22Rv1 (cell line): ENCODE results near the gene SLA2.

ENCODE experiments used
- ZFX ChIP-seq: fragments of 450-650 bp; IDR thresholded peaks from 2 replicates; pipeline ENCODE4 v1.6.1; 2017; ENCODE audit warnings: antibody characterized with exemption, borderline replicate concordance
- TF ChIP-seq, protein P1 (sequence below): fragments of 450-650 bp; IDR thresholded peaks from 2 replicates; pipeline ENCODE4 v1.5.1; 2017; ENCODE audit warnings: mild to moderate bottlenecking

DNA sequence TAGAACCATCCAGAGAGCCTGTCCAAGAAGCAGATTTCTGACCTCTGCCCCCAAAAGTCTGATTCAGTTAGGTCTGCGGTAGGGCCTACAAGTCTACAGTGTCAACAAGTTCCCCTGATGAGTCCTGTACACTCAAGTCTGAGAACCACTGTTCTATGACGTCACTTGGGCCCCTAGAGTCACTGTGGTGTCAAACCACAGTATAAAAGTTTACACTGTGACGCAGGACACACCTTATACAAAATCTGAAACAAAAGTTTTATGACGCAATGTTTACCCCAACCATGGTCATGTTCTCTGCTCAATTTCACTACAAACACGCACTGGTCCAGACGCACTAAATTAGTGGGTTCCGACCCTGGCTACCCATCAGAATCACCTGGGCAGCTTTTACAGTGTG, 17.9 kb downstream of the SLA2 start:
- TF ChIP-seq, protein P1, sequence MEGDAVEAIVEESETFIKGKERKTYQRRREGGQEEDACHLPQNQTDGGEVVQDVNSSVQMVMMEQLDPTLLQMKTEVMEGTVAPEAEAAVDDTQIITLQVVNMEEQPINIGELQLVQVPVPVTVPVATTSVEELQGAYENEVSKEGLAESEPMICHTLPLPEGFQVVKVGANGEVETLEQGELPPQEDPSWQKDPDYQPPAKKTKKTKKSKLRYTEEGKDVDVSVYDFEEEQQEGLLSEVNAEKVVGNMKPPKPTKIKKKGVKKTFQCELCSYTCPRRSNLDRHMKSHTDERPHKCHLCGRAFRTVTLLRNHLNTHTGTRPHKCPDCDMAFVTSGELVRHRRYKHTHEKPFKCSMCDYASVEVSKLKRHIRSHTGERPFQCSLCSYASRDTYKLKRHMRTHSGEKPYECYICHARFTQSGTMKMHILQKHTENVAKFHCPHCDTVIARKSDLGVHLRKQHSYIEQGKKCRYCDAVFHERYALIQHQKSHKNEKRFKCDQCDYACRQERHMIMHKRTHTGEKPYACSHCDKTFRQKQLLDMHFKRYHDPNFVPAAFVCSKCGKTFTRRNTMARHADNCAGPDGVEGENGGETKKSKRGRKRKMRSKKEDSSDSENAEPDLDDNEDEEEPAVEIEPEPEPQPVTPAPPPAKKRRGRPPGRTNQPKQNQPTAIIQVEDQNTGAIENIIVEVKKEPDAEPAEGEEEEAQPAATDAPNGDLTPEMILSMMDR, result no peak
- TF ChIP-seq ZFX, result no peak
